ENCODE data around the gene ATP6V1B1.
"Not testable (repeated sequence)": the region's sequence is repeated elsewhere in the genome, so short reads cannot be mapped to it uniquely, and the experiment has no call there.

DNA sequence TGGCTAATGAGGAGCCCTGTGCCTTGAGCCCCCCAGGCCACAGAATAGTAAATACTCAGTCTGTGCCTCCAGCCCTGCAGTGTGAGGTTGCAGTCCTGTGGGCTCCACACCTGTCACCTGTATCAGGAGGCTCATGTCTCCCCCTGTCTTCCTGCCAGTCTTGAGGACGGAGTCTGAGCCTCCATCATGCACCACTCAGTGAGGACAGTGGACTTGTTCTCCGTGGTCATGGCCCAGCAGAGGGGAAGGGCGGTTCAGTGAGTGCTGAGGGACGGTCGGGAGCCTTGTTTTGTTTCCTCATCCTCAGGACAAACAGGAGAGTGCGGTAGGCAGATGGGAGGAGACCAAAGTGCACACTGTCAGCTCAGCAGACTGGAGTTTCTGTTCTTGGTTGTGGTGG lies 76.1 kb downstream of the ATP6V1B1 start:
- TF ChIP-seq, protein P1, sequence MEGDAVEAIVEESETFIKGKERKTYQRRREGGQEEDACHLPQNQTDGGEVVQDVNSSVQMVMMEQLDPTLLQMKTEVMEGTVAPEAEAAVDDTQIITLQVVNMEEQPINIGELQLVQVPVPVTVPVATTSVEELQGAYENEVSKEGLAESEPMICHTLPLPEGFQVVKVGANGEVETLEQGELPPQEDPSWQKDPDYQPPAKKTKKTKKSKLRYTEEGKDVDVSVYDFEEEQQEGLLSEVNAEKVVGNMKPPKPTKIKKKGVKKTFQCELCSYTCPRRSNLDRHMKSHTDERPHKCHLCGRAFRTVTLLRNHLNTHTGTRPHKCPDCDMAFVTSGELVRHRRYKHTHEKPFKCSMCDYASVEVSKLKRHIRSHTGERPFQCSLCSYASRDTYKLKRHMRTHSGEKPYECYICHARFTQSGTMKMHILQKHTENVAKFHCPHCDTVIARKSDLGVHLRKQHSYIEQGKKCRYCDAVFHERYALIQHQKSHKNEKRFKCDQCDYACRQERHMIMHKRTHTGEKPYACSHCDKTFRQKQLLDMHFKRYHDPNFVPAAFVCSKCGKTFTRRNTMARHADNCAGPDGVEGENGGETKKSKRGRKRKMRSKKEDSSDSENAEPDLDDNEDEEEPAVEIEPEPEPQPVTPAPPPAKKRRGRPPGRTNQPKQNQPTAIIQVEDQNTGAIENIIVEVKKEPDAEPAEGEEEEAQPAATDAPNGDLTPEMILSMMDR (IDR thresholded peaks at IDR 0.05), result not testable (repeated sequence)
- TF ChIP-seq POLR2A (IDR thresholded peaks at IDR 0.05), result not testable (repeated sequence)
